ENCODE data around the gene GRID1.

GRCh38 chr10:85789125-85789524 lies 577.5 kb downstream of the GRID1 start:
- TF ChIP-seq, protein P1, sequence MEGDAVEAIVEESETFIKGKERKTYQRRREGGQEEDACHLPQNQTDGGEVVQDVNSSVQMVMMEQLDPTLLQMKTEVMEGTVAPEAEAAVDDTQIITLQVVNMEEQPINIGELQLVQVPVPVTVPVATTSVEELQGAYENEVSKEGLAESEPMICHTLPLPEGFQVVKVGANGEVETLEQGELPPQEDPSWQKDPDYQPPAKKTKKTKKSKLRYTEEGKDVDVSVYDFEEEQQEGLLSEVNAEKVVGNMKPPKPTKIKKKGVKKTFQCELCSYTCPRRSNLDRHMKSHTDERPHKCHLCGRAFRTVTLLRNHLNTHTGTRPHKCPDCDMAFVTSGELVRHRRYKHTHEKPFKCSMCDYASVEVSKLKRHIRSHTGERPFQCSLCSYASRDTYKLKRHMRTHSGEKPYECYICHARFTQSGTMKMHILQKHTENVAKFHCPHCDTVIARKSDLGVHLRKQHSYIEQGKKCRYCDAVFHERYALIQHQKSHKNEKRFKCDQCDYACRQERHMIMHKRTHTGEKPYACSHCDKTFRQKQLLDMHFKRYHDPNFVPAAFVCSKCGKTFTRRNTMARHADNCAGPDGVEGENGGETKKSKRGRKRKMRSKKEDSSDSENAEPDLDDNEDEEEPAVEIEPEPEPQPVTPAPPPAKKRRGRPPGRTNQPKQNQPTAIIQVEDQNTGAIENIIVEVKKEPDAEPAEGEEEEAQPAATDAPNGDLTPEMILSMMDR (IDR thresholded peaks at IDR 0.05; ENCODE audit: low read length), result no peak
- TF ChIP-seq EZH2 (IDR thresholded peaks at IDR 0.05; ENCODE audit: borderline replicate concordance, low read length), result no peak
